DMS79 (cell line): ENCODE measurements around the gene ATP2B1.

Experiments used
- DNase-seq: peaks from one replicate; lab custom pipeline; 2025; lab: John Stamatoyannopoulos, UW

The ATP2B1 gene

DNA sequence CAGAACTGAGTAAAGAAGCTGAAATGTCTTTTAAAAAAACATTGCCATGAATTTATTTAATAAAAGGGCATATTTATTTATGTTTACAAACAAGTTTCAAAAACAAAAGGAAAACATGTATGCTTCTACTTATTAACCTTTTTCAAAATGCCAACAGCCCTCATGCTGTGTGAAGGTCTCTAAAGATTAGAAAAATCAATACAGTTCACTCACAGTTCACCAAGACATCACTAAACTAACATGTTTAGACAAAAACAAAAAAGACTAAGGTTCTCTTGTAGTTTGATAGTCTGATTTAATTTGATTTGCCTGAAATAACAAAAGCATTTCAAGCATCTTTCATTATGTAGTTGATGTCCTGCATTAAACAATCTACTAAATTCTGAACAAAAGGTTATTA lies 118.9 kb downstream of the ATP2B1 start:
- DNase-seq, result no peak

DNA sequence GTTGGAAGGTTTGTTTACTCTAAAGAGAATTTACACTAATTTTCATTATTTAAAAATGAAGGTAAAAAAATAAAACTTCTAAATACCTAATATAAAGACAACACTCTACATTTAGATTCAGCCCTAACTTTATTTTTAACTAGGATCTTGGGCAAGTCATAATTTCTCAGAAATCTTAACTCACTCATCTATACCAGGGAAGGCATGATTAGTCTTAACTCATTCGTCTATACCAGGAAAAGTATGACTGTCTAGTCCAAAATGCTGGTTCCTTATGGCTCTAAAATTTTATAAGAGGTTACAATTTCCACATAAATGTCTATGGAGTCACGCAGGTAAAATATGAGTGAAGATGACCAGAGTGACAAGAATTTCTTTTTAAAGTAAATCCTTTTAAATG lies 130.1 kb downstream of the ATP2B1 start:
- no peak for DNase-seq

DNA sequence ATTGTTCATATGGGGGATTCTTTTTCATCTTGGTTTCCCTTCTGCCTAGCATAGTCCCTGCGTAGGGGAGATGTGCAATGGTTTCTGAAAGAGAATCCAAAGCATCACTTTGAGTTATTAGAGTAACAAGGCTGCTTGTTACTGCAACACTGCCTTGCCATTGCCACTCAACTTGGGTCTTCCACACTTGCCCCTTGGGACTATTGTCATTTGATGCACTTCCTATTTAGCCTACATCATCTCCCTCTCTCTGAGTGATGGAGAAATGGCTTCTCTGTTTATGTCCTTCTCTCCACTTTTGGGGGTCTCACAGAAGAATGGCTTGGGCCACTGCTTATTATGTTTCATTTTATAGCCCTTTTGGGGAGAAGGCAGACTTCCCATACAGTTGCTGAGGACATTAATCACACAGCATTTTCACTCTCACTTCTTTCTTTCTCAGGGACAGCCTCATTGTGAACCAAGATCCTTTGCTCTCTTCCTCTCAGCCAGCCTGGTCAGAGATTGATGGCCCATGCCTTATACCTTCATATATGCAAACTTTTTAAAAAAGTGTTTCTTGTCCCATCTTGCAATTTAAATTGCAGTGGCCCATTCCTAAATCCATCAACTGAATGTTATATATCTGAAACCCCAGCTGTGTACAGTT lies 131.9 kb downstream of the ATP2B1 start:
- DNase-seq, result no peak

DNA sequence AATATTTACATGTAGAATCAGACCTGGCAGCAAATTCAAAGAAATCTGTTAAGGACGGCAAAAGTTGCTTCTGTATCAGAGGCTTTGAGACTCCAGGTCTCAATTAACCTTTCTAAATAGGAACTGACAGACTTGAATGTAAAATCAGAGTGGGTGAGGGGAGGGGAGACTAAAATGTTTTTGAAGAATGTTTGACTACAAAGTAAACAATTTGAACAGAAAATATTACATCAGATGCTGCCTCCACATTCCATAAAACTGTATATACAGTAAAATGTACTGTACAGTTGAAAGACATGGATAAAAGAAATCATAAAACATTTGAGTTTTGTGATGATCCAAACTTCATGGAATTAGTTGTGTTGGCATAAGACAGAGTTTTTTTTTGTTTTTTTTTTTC lies 133.3 kb downstream of the ATP2B1 start:
- DNase-seq, result no peak

GRCh38 chr12:89574736-89575208 lies 133.9 kb downstream of the ATP2B1 start:
- no peak for DNase-seq

- DNase-seq, result no peak
These were observed 135.4 kb downstream of the ATP2B1 start for GRCh38 chr12:89573051-89573810.

GRCh38 chr12:89571491-89572195 lies 137.0 kb downstream of the ATP2B1 start:
- DNase-seq, result no peak

GRCh38 chr12:89568484-89568883 lies 140.2 kb downstream of the ATP2B1 start:
- no peak for DNase-seq

- no peak for DNase-seq
These were observed 140.9 kb downstream of the ATP2B1 start for GRCh38 chr12:89567691-89568239.

DNA sequence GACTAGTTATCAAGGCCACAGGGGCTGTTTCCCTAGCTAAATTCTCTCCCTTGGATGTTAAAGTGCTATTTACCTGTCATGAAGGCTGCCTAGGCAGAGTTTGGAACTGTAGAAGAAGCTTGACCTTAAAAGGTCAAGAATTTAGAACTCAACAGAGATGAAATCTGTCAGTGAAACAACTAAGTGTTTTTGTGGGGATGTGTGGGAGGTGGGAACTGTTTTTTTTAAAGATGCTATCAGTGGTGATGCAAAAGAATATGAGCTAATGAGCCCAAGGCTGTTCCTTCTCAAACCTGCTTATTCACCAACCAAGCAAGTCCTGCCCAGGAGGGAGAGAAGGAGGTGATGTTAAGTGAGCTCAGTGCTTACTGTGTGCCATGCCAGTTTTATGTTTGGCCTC lies 142.0 kb downstream of the ATP2B1 start:
- DNase-seq, result no peak

- DNase-seq, result no peak
These were observed 143.6 kb downstream of the ATP2B1 start for GRCh38 chr12:89565002-89565401.

- no peak for DNase-seq
These were observed 148.9 kb downstream of the ATP2B1 start for GRCh38 chr12:89559753-89560152.

- no peak for DNase-seq
These were observed 151.7 kb downstream of the ATP2B1 start for GRCh38 chr12:89556976-89557375.

GRCh38 chr12:89552376-89552775 lies 156.3 kb downstream of the ATP2B1 start:
- no peak for DNase-seq

DNA sequence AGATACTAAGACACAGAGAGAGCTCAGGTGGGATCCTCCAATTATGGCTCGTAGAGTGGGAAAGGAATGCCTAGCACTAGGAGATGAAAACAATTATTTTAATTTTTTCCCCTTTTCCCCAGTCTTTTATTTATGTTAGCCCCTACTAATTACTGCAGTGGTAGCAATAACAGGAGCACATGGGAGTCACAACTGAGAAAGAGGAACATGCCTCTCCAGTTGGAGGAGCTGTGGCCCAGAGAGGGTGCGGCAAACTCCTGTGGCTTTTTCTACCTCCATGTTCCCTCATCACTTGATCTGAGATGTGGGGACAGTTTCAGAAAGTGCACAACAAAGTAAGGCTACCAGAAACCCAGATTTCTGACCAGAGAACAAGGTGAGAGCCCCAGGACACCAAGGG lies 156.9 kb downstream of the ATP2B1 start:
- no peak for DNase-seq

GRCh38 chr12:89547101-89547500 lies 161.5 kb downstream of the ATP2B1 start:
- no peak for DNase-seq

GRCh38 chr12:89546151-89546550 lies 162.5 kb downstream of the ATP2B1 start:
- DNase-seq, result no peak

DNA sequence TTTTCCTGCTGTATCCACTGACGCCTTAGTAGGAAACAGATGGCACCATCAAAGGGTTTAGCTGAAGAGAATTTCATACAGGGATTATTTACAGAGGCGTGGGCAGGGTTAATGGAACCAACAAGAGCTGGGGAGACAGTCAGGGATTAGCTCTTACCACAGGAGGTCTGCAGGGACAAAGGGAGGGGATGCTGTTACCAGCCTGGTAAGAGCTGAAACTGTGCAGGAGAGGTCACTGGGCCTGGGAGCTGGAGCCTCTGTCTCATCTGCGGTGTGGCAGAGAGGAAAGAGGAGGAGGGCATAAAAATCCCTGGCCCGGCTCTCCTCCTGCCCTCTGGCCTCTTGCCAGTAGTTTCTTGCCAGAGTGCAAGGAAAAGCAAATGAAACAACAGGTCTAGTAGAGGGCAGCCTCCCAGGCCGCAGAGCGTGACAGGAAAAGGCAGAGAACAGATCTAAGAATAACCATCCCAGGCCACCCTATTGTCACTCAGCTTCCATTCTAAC lies 163.9 kb downstream of the ATP2B1 start:
- peak; percentile 41 for DNase-seq

GRCh38 chr12:89544022-89544421 lies 164.6 kb downstream of the ATP2B1 start:
- no peak for DNase-seq

DNA sequence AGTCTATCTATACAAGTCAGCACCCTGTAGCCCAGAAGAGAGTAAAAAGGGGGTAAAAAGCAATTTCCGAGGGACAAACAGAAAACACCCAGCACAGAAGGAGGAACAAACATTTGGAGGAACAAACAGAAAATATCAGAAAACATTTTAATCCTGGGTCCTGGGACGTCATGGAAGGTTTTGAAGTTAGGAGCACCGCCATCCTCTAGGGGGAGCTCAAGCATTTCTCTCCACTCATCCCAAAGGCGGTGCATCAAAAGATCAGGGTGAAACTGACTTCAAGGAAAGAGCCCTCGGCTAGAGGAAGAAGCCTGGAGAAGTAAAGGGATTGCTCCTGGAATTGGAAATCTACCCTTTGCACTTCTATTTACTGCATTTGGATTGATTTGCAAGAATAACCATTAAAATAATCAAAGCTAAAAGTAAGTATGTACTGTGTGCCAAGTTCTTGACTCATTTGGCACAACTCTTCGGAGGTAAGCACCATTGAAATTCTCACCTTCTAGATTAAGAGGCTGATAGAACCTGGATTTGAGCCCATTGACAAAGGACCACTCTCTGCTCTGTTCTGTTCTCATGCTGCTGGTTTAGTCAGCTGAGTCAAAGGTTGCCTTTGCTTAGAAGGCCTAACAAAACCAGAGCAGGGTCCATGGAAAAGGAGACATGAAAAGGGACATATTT lies 165.6 kb downstream of the ATP2B1 start:
- DNase-seq, result peak; percentile 38

DNA sequence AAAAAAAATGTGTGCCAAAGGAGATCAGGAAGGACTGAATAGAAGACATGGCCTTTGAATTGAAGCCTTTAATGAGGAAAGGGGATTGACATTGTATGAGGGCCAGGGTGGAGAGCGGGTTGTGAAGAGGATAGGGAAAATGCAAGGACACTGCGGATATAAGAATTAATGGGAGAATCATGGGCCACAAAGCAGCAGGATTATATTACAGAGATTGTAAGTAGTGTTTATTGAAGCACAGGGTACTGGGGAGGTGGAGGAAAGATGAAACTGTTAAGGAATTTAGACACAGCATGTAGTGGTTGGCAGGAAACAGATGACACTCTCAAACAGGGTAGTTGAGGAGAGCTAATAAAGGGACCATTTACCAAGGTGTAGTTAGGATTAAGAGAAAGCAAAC lies 166.4 kb downstream of the ATP2B1 start:
- no peak for DNase-seq

DNA sequence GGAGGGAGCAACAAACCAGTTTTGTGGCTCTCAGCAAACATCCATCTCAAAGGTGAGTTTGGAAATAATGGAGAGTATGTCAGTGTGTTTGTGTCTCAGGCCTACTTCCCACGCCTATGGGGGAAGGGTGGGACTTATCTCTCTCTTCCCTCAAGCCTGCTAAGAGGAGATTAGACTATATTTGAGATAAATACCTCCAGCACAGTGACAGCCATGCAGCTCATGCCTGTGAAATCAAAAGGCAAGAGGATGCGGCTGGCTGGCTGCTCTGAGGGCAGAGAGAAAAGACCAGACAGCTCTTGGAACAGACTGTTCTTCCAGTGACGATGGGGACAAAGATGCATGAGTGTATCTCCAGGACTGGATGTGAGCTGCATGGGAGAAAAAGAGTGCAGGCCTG lies 168.1 kb downstream of the ATP2B1 start:
- no peak for DNase-seq
